K562 (cell line): ENCODE data around the gene IL4I1. TPM values are rescaled to one million over a fixed set of nuclear protein-coding genes. Genes with fewer than 3 reads are reported as not detected.

ENCODE experiments used
- microRNA-seq: library from miRNA; unstranded; fragments of <30 nt; microRNA quantifications from one replicate; pipeline ENCODE4, GENCODE V29; 2018; ENCODE audit warnings: borderline microRNAs expressed
- polyA plus RNA-seq, 8 experiments: library from polyadenylated mRNA; depleted of rRNA in 4 of 8; stranded (reverse) in 5 of 8; unstranded in 3 of 8; fragments of >200 nt; fragmentation: Nextera tagmentation in 2 of 8; fragmentation: Illumina TruSeq in 1 of 8; extraction: Ambion mirVana in 2 of 8; extraction: Trizol in 1 of 8; gene quantifications; 2 replicates each; pipeline versions ENCODE4 v1.2.1 to v1.2.3, GENCODE V29; 2011 to 2014; ENCODE audit warnings: inconsistent platforms in 1 of 8, missing spikeins in 1 of 8
- small RNA-seq: library from RNA; depleted of rRNA; stranded (forward); fragments of <200 nt; gene quantifications from one replicate; pipeline ENCODE3, GENCODE V24; 2014
- total RNA-seq, 7 experiments: library from RNA; depleted of rRNA in 6 of 7; stranded (reverse); fragments of >200 nt in 6 of 7; fragmentation: Illumina TruSeq in 2 of 7; extraction: Trizol in 2 of 7; gene quantifications; 2 replicates each; pipeline versions ENCODE4 v1.2.1 to v1.2.3, GENCODE V29; 2011 to 2021; ENCODE audit warnings: low replicate concordance in 1 of 7

IL4I1 gene
- total and polyA plus RNA-seq, 9 of the 15 experiments (the other 6 are each of a cell fraction or from before 2014, with no cell fraction given) = 0.06 to 0.95 (median 0.43) TPM; not detected in 2

Small RNA genes within 50 kb of the gene (microRNA-seq; reads per million reads assigned to microRNA genes)
- gene MIR4749 = 1.4 reads per million, percentile 16 among the genes with 10 or more reads in this experiment
- not detected for gene MIR4750

Small RNA genes within 50 kb of the gene (small RNA-seq; reads per million reads assigned to genes)
- not detected for gene MIR4749

Other genes with a start within 250 kb of the IL4I1 start
Only the 7 nearest of the 18 such genes appear.
- 61.3 and 79.5 TPM in 2 replicates for gene PTOV1, start 45.7 kb downstream of the IL4I1 start, total RNA-seq (2014; rRNA removed)
- 14.0 and 23.3 TPM in 2 replicates for gene PTOV1, start 45.7 kb downstream of the IL4I1 start, total RNA-seq (2014; rRNA removed; fragmentation: Illumina TruSeq; extraction: Trizol)
- 43.5 and 44.6 TPM in 2 replicates for gene PTOV1, start 45.7 kb downstream of the IL4I1 start, total RNA-seq (2015; rRNA removed; fragmentation: Illumina TruSeq; extraction: Trizol)
- gene PTOV1, start 45.7 kb downstream of the IL4I1 start, total RNA-seq (2021) = 156 and 169 TPM in 2 replicates
- gene PTOV1, start 45.7 kb downstream of the IL4I1 start, polyA plus RNA-seq (2011; rRNA removed) = 33.0 and 58.6 TPM in 2 replicates
- gene PTOV1, start 45.7 kb downstream of the IL4I1 start, polyA plus RNA-seq (2014; fragmentation: Illumina TruSeq; extraction: Trizol) = 61.7 and 81.3 TPM in 2 replicates
- 1 to 10 TPM; 4.9 to 9.3 TPM for gene PTOV1, start 45.7 kb downstream of the IL4I1 start, polyA plus RNA-seq (2014; fragmentation: Nextera tagmentation; extraction: Ambion mirVana)
- 68.1 and 75.0 TPM in 2 replicates for gene PTOV1, start 45.7 kb downstream of the IL4I1 start, polyA plus RNA-seq (2014; rRNA removed)
- gene PNKP, start 29.3 kb downstream of the IL4I1 start, total RNA-seq (2014; rRNA removed) = 56.0 and 59.3 TPM in 2 replicates
- 12.3 and 18.1 TPM in 2 replicates for gene PNKP, start 29.3 kb downstream of the IL4I1 start, total RNA-seq (2014; rRNA removed; fragmentation: Illumina TruSeq; extraction: Trizol)
- gene PNKP, start 29.3 kb downstream of the IL4I1 start, total RNA-seq (2015; rRNA removed; fragmentation: Illumina TruSeq; extraction: Trizol) = 25.3 and 29.4 TPM in 2 replicates
- 84.9 and 85.4 TPM in 2 replicates for gene PNKP, start 29.3 kb downstream of the IL4I1 start, total RNA-seq (2021)
- 13.7 and 21.3 TPM in 2 replicates for gene PNKP, start 29.3 kb downstream of the IL4I1 start, polyA plus RNA-seq (2011; rRNA removed)
- gene PNKP, start 29.3 kb downstream of the IL4I1 start, polyA plus RNA-seq (2014; fragmentation: Illumina TruSeq; extraction: Trizol) = 26.7 and 30.0 TPM in 2 replicates
- gene PNKP, start 29.3 kb downstream of the IL4I1 start, polyA plus RNA-seq (2014; fragmentation: Nextera tagmentation; extraction: Ambion mirVana) = 1 to 10 TPM; 2.8 to 3.1 TPM
- 64.0 and 71.3 TPM in 2 replicates for gene PNKP, start 29.3 kb downstream of the IL4I1 start, polyA plus RNA-seq (2014; rRNA removed)
- gene AKT1S1, start 19.5 kb downstream of the IL4I1 start, total RNA-seq (2014; rRNA removed) = 25.7 and 33.8 TPM in 2 replicates
- 5.7 and 6.9 TPM in 2 replicates for gene AKT1S1, start 19.5 kb downstream of the IL4I1 start, total RNA-seq (2014; rRNA removed; fragmentation: Illumina TruSeq; extraction: Trizol)
- gene AKT1S1, start 19.5 kb downstream of the IL4I1 start, total RNA-seq (2015; rRNA removed; fragmentation: Illumina TruSeq; extraction: Trizol) = 13.5 and 14.4 TPM in 2 replicates
- 50.1 and 50.3 TPM in 2 replicates for gene AKT1S1, start 19.5 kb downstream of the IL4I1 start, total RNA-seq (2021)
- 17.1 and 22.4 TPM in 2 replicates for gene AKT1S1, start 19.5 kb downstream of the IL4I1 start, polyA plus RNA-seq (2011; rRNA removed)
- gene AKT1S1, start 19.5 kb downstream of the IL4I1 start, polyA plus RNA-seq (2014; fragmentation: Illumina TruSeq; extraction: Trizol) = 39.0 and 40.7 TPM in 2 replicates
- gene AKT1S1, start 19.5 kb downstream of the IL4I1 start, polyA plus RNA-seq (2014; fragmentation: Nextera tagmentation; extraction: Ambion mirVana) = 1 to 10 TPM; 1.2 TPM
- gene AKT1S1, start 19.5 kb downstream of the IL4I1 start, polyA plus RNA-seq (2014; rRNA removed) = 38.2 and 45.4 TPM in 2 replicates
- 3.8 and 6.8 TPM in 2 replicates for gene TBC1D17, start 19.2 kb downstream of the IL4I1 start, total RNA-seq (2014; rRNA removed)
- gene TBC1D17, start 19.2 kb downstream of the IL4I1 start, total RNA-seq (2014; rRNA removed; fragmentation: Illumina TruSeq; extraction: Trizol) = 2.6 and 3.2 TPM in 2 replicates
- gene TBC1D17, start 19.2 kb downstream of the IL4I1 start, total RNA-seq (2015; rRNA removed; fragmentation: Illumina TruSeq; extraction: Trizol) = 2.4 and 3.5 TPM in 2 replicates
- 14.2 and 16.0 TPM in 2 replicates for gene TBC1D17, start 19.2 kb downstream of the IL4I1 start, total RNA-seq (2021)
- gene TBC1D17, start 19.2 kb downstream of the IL4I1 start, polyA plus RNA-seq (2011; rRNA removed) = 7.4 and 10.5 TPM in 2 replicates
- gene TBC1D17, start 19.2 kb downstream of the IL4I1 start, polyA plus RNA-seq (2014; fragmentation: Illumina TruSeq; extraction: Trizol) = 8.7 and 11.7 TPM in 2 replicates
- under 1 TPM; 0.42 to 0.46 TPM for gene TBC1D17, start 19.2 kb downstream of the IL4I1 start, polyA plus RNA-seq (2014; fragmentation: Nextera tagmentation; extraction: Ambion mirVana)
- gene TBC1D17, start 19.2 kb downstream of the IL4I1 start, polyA plus RNA-seq (2014; rRNA removed) = 14.7 and 18.2 TPM in 2 replicates
- gene ATF5, start 32.3 kb upstream of the IL4I1 start, total RNA-seq (2014; rRNA removed) = 20.5 and 21.7 TPM in 2 replicates
- 10.8 and 11.1 TPM in 2 replicates for gene ATF5, start 32.3 kb upstream of the IL4I1 start, total RNA-seq (2014; rRNA removed; fragmentation: Illumina TruSeq; extraction: Trizol)
- gene ATF5, start 32.3 kb upstream of the IL4I1 start, total RNA-seq (2015; rRNA removed; fragmentation: Illumina TruSeq; extraction: Trizol) = 11.1 and 13.0 TPM in 2 replicates
- 52.4 and 57.6 TPM in 2 replicates for gene ATF5, start 32.3 kb upstream of the IL4I1 start, total RNA-seq (2021)
- 3.0 and 5.9 TPM in 2 replicates for gene ATF5, start 32.3 kb upstream of the IL4I1 start, polyA plus RNA-seq (2011; rRNA removed)
- 30.7 and 53.3 TPM in 2 replicates for gene ATF5, start 32.3 kb upstream of the IL4I1 start, polyA plus RNA-seq (2014; fragmentation: Illumina TruSeq; extraction: Trizol)
- gene ATF5, start 32.3 kb upstream of the IL4I1 start, polyA plus RNA-seq (2014; fragmentation: Nextera tagmentation; extraction: Ambion mirVana) = 1 to 10 TPM; 3.8 to 5.2 TPM
- gene ATF5, start 32.3 kb upstream of the IL4I1 start, polyA plus RNA-seq (2014; rRNA removed) = 39.6 and 42.8 TPM in 2 replicates
- 78.5 and 101 TPM in 2 replicates for gene NUP62, start 32.6 kb upstream of the IL4I1 start, total RNA-seq (2014; rRNA removed)
- 49.1 and 51.3 TPM in 2 replicates for gene NUP62, start 32.6 kb upstream of the IL4I1 start, total RNA-seq (2014; rRNA removed; fragmentation: Illumina TruSeq; extraction: Trizol)
- gene NUP62, start 32.6 kb upstream of the IL4I1 start, total RNA-seq (2015; rRNA removed; fragmentation: Illumina TruSeq; extraction: Trizol) = 68.0 and 70.2 TPM in 2 replicates
- gene NUP62, start 32.6 kb upstream of the IL4I1 start, total RNA-seq (2021) = 109 and 118 TPM in 2 replicates
- gene NUP62, start 32.6 kb upstream of the IL4I1 start, polyA plus RNA-seq (2011; rRNA removed) = 20.8 and 27.4 TPM in 2 replicates
- gene NUP62, start 32.6 kb upstream of the IL4I1 start, polyA plus RNA-seq (2014; fragmentation: Illumina TruSeq; extraction: Trizol) = 89.2 and 102 TPM in 2 replicates
- 10 to 100 TPM; 16.9 to 20.7 TPM for gene NUP62, start 32.6 kb upstream of the IL4I1 start, polyA plus RNA-seq (2014; fragmentation: Nextera tagmentation; extraction: Ambion mirVana)
- gene NUP62, start 32.6 kb upstream of the IL4I1 start, polyA plus RNA-seq (2014; rRNA removed) = 66.0 and 71.8 TPM in 2 replicates
- not detected in 2 replicates for gene SIGLEC11, start 64.3 kb upstream of the IL4I1 start, total RNA-seq (2014; rRNA removed)
- gene SIGLEC11, start 64.3 kb upstream of the IL4I1 start, total RNA-seq (2014; rRNA removed; fragmentation: Illumina TruSeq; extraction: Trizol) = not detected in 2 replicates
- gene SIGLEC11, start 64.3 kb upstream of the IL4I1 start, total RNA-seq (2015; rRNA removed; fragmentation: Illumina TruSeq; extraction: Trizol) = not detected in 2 replicates
- gene SIGLEC11, start 64.3 kb upstream of the IL4I1 start, total RNA-seq (2021) = not detected in 2 replicates
- gene SIGLEC11, start 64.3 kb upstream of the IL4I1 start, polyA plus RNA-seq (2011; rRNA removed) = not detected in 2 replicates
- gene SIGLEC11, start 64.3 kb upstream of the IL4I1 start, polyA plus RNA-seq (2014; fragmentation: Illumina TruSeq; extraction: Trizol) = not detected in 2 replicates
- not detected for gene SIGLEC11, start 64.3 kb upstream of the IL4I1 start, polyA plus RNA-seq (2014; fragmentation: Nextera tagmentation; extraction: Ambion mirVana)
- gene SIGLEC11, start 64.3 kb upstream of the IL4I1 start, polyA plus RNA-seq (2014; rRNA removed) = not detected in 2 replicates